LHCN-M2 (cell line): ENCODE data around the gene SYNJ2. TPM values are rescaled to one million over a fixed set of nuclear protein-coding genes. Genes with fewer than 3 reads are reported as not detected.

ENCODE experiments used
- DNase-seq: peaks from one replicate; pipeline ENCODE4 v3.0.0-alpha.2; 2012; ENCODE audit warnings: low read depth
- total RNA-seq: library from RNA; depleted of rRNA; stranded (reverse); fragments of >200 nt; gene quantifications from 2 replicates; pipeline ENCODE4 v1.2.3, GENCODE V29; 2014

SYNJ2 gene
- total RNA-seq, 1 experiment from 2014 or later, result 11.7 TPM

- peak; percentile 45 for DNase-seq
These were observed 59.2 kb downstream of the SYNJ2 start for GRCh38 chr6:158040804-158041347.

GRCh38 chr6:158041370-158041769 lies 59.7 kb downstream of the SYNJ2 start:
- no peak for DNase-seq

- no peak for DNase-seq
These were observed 60.1 kb downstream of the SYNJ2 start for GRCh38 chr6:158041788-158042187.

GRCh38 chr6:158042245-158042798 lies 60.7 kb downstream of the SYNJ2 start:
- DNase-seq, result peak; percentile 53

GRCh38 chr6:158043008-158043407 lies 61.3 kb downstream of the SYNJ2 start:
- DNase-seq, result no peak

GRCh38 chr6:158043586-158044524 lies 62.2 kb downstream of the SYNJ2 start:
- DNase-seq, result no peak

- DNase-seq, result no peak
These were observed 62.8 kb downstream of the SYNJ2 start for GRCh38 chr6:158044525-158044888.

- no peak for DNase-seq
These were observed 64.8 kb downstream of the SYNJ2 start for GRCh38 chr6:158046201-158047126.

GRCh38 chr6:158047127-158047518 lies 65.5 kb downstream of the SYNJ2 start:
- no peak for DNase-seq

- no peak for DNase-seq
These were observed 66.1 kb downstream of the SYNJ2 start for GRCh38 chr6:158047563-158048323.

- no peak for DNase-seq
These were observed 66.9 kb downstream of the SYNJ2 start for GRCh38 chr6:158048589-158048988.

GRCh38 chr6:158049055-158050028 lies 67.7 kb downstream of the SYNJ2 start:
- no peak for DNase-seq

- DNase-seq, result no peak
These were observed 68.6 kb downstream of the SYNJ2 start for GRCh38 chr6:158050107-158050735.

- DNase-seq, result peak; percentile 80
These were observed 69.3 kb downstream of the SYNJ2 start for GRCh38 chr6:158050955-158051354.

GRCh38 chr6:158051968-158052367 lies 70.3 kb downstream of the SYNJ2 start:
- DNase-seq, result no peak

- no peak for DNase-seq
These were observed 72.0 kb downstream of the SYNJ2 start for GRCh38 chr6:158053377-158054313.

GRCh38 chr6:158056355-158056754 lies 74.7 kb downstream of the SYNJ2 start:
- no peak for DNase-seq

GRCh38 chr6:158056804-158057203 lies 75.1 kb downstream of the SYNJ2 start:
- DNase-seq, result no peak
